Measurements from ENCODE around the gene MEGF9. TPM values are rescaled to one million over a fixed set of nuclear protein-coding genes. Genes with fewer than 3 reads are reported as not detected.

Gene MEGF9
- polyA plus RNA-seq, 1 of the 3 experiments (the other 2 are of a cell fraction), result 1.8 TPM

- TF ChIP-seq EZH2phosphoT487 (IDR thresholded peaks at IDR 0.05; ENCODE audit: borderline replicate concordance, low read depth) (no peak), USF2 (IDR thresholded peaks at IDR 0.05; ENCODE audit: borderline replicate concordance, low read depth, low read length) (no peak), JUND (IDR thresholded peaks at IDR 0.05) (no peak)
Measured at GRCh38 chr9:120653762-120654161, 60.5 kb downstream of the MEGF9 start (continued).

- Histone ChIP-seq H3K79me2 (ENCODE audit: insufficient read depth) (no peaks in the 10 kb centered on the region), H3F3A (replicated peaks; ENCODE audit: insufficient read depth) (no peaks in the 10 kb centered on the region), H3K27me3 (ENCODE audit: insufficient read depth) (no peaks in the 10 kb centered on the region), H3K27ac (ENCODE audit: low read depth in 2 of 2, low read length in 1 of 2) (no peak overlapping the region), H3K9me2 (no peaks in the 10 kb centered on the region), H3K4me1 (ENCODE audit: control insufficient read depth in 1 of 2, insufficient read depth in 2 of 2, low read depth in 1 of 2, low read length in 1 of 2) (no peaks in the 10 kb centered on the region), H4K20me1 (ENCODE audit: insufficient read depth) (no peaks in the 10 kb centered on the region), H3K9me3 (no peaks in the 10 kb centered on the region), H3K4me3 (ENCODE audit: low read depth in 2 of 2, low read length in 1 of 2) (no peak overlapping the region), H3K36me3 (replicated peaks in 1 of 2; ENCODE audit: control insufficient read depth in 1 of 2, insufficient read depth in 2 of 2, low read length in 1 of 2) (peaks cover 0 to 4% of the 10 kb centered on the region in 2 experiments), H3K9ac (no peak overlapping the region), H2AFZ (ENCODE audit: low read depth) (no peak overlapping the region), H3K4me2 (no peak overlapping the region)
- 96% methylated on average over 2 of the region's 2 CpGs for WGBS (ENCODE audit: low lambda C conversion rate)
- ChIA-PET POLR2A (no interaction called here), CTCF (interaction anchor here (1.1 kb wide), 1 partner anchor 33 kb away, joined by 3 read pairs; no protein-coding TSS in a partner anchor)
- no peak for TF ChIP-seq TEAD4 (IDR thresholded peaks at IDR 0.05; ENCODE audit: borderline replicate concordance, insufficient read depth)
- no peak for TF ChIP-seq SMC3 (IDR thresholded peaks at IDR 0.05; ENCODE audit: low read depth, low read length)
- TF ChIP-seq RAD21 (IDR thresholded peaks at IDR 0.05; ENCODE audit: low read length), result no peak
- no peak for TF ChIP-seq TAF1 (IDR thresholded peaks at IDR 0.05; ENCODE audit: borderline replicate concordance, low read depth, low read length)
- no peak for TF ChIP-seq REST (IDR thresholded peaks at IDR 0.05; ENCODE audit: low read depth, low read length)
- DNase-seq, result no peak
Measured at GRCh38 chr9:120652934-120653333, 61.3 kb downstream of the MEGF9 start.

GRCh38 chr9:120650352-120650751 is 63.9 kb downstream of the MEGF9 start:
- 100% methylated on average over 1 of the region's 1 CpG for WGBS (ENCODE audit: low lambda C conversion rate)
- no peaks in the 10 kb centered on the region for H3K9me3 ChIP-seq
- H3K9me2 ChIP-seq, result no peaks in the 10 kb centered on the region
- no peaks in the 10 kb centered on the region for H3K4me1 ChIP-seq (ENCODE audit: control insufficient read depth in 1 of 2, insufficient read depth in 2 of 2, low read depth in 1 of 2, low read length in 1 of 2)
- H3K36me3 ChIP-seq (replicated peaks in 1 of 2; ENCODE audit: control insufficient read depth in 1 of 2, insufficient read depth in 2 of 2, low read length in 1 of 2), result peaks cover 0 to 4% of the 10 kb centered on the region in 2 experiments
- POLR2A ChIA-PET, result no interaction called here
- no peak overlapping the region for H3K4me3 ChIP-seq (ENCODE audit: low read depth in 2 of 2, low read length in 1 of 2)
- CTCF ChIA-PET, result no interaction called here
- DNase-seq, result no peak
- TF ChIP-seq SIN3A (IDR thresholded peaks at IDR 0.05; ENCODE audit: borderline replicate concordance, low read depth, low read length), result no peak
- no peak for TF ChIP-seq EZH2phosphoT487 (IDR thresholded peaks at IDR 0.05; ENCODE audit: borderline replicate concordance, low read depth)
- TF ChIP-seq TCF12 (IDR thresholded peaks at IDR 0.05), result no peak
- no peak for TF ChIP-seq RXRA (IDR thresholded peaks at IDR 0.05; ENCODE audit: borderline replicate concordance, low read depth)
- no peak for TF ChIP-seq MEF2A (IDR thresholded peaks at IDR 0.05; ENCODE audit: borderline replicate concordance, low read depth)
- TF ChIP-seq JUND (IDR thresholded peaks at IDR 0.05), result no peak
- no peak overlapping the region for H3K27ac ChIP-seq (ENCODE audit: low read depth in 2 of 2, low read length in 1 of 2)
- H2AFZ ChIP-seq (ENCODE audit: low read depth), result no peak overlapping the region
- no peaks in the 10 kb centered on the region for H3K79me2 ChIP-seq (ENCODE audit: insufficient read depth)
- H4K20me1 ChIP-seq (ENCODE audit: insufficient read depth), result no peaks in the 10 kb centered on the region
- H3K27me3 ChIP-seq (ENCODE audit: insufficient read depth), result no peaks in the 10 kb centered on the region
- H3F3A ChIP-seq (replicated peaks; ENCODE audit: insufficient read depth), result no peaks in the 10 kb centered on the region
- no peak overlapping the region for H3K9ac ChIP-seq
- no peak overlapping the region for H3K4me2 ChIP-seq

Data from SK-N-SH (cell line).